IPS-18c (cell line): ENCODE measurements around the gene ASCC3.
A peak's percentile ranks its signal among the peaks of the same experiment; 100 is the strongest.

Experiments
- H3K4me3 ChIP-seq: 2 replicates; pipeline ENCODE4 v1.7.0; 2013; ENCODE audit warnings: low read depth, mild to moderate bottlenecking, low read length, moderate library complexity; ENCODE audit not compliant: insufficient read depth
- H3K9me3 ChIP-seq: one replicate; pipeline ENCODE4 v1.6.1; 2013; ENCODE audit warnings: mild to moderate bottlenecking, low read length, moderate library complexity; ENCODE audit not compliant: control insufficient read depth, insufficient read depth

The ASCC3 gene

DNA sequence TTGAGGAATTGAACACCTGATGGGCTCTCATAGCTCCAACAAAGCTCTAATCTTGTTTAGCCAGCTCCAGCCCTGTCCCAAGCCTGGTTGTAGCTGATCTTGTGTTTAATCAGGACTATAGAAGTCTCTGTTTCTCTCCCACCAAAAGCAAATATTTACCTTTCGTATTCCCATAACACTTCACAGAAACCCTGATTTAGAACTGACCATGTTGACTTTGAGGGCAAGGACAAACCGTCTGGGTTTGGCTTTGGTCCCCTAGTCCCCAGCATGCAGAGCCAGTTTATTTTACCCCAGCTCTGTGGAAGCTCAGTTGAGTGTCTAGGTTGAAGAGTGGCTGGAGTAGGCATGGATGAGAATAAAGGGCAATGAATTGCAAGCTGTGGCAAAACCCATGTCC, 398.4 kb downstream of the ASCC3 start:
- H3K4me3 ChIP-seq = no peak overlapping the region
- no peaks in the 10 kb centered on the region for H3K9me3 ChIP-seq

DNA sequence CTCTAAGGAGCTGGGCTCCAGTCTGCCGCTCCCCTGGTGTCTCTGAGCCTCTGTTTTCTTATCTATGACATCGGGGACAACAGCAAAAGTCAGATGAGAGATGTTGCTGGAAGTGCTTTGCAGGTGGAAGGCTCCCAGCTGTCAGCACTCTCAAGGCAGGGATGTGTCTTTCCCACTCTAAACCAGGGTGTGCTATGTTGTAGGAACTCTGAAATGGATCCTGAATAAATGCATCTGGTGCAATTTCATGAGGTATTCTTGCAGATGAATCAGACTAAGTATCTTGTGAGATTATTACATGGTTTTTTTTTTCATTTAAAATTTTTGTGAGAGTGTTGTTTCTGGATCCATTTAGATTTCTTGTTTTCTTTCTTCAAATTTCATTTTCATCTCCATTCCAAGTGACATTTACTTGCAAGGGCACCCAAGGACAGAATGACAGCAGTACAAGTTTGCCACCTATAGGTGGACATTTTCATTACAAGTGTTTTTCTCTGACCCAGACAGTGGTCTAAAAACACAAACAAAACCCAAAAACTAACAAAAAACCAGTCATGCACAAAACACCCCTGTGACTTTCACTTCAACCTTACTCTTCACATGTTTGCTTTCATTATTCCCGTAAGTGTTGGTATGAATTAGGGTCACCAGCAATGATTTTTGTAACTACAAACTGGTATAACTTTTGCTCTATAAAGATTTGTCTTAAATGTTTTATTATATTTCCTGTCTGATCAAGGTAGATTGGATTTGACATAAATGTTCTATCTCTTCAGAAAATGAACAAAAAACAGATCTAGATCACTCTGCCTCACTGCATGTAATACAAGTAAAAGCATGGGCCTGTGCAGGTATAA, 401.7 kb downstream of the ASCC3 start:
- no peaks in the 10 kb centered on the region for H3K9me3 ChIP-seq
- no peak overlapping the region for H3K4me3 ChIP-seq

DNA sequence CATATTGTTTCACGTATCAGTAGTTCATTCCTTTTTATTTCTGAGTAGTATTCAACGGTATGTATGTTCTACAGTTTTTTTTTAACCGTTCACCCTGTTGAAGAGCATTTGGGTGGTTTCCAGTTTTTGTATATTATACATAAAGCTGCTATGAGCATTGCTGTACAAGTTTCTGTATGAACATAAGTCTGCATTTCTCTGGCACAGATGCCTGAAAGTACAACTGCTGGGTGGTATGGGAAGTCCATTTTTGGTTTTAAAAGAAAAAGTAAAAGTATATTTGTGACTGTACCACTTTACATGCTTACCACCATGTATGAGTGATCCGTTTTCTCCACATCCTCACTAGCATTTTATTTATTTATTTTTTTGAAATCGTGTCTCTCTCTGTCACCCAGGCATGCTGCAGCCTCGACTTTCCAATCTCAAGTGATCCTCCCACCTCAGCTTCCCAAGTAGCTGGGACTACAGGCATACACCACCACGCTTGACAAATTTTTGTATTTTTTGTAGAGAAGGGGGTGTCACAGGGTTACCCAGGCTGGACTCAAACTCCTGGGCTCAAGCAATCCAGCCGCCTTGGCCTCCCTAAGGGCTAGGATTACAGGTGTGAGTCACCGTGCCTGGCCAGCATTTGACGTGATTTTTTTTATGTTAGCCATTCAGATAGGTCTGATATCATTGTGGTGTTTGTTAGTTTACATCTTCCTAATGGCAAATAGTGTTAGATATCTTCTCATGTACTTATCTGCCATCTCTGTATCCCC, 405.4 kb downstream of the ASCC3 start:
- Histone ChIP-seq H3K4me3 (no peak overlapping the region), H3K9me3 (no peaks in the 10 kb centered on the region)

DNA sequence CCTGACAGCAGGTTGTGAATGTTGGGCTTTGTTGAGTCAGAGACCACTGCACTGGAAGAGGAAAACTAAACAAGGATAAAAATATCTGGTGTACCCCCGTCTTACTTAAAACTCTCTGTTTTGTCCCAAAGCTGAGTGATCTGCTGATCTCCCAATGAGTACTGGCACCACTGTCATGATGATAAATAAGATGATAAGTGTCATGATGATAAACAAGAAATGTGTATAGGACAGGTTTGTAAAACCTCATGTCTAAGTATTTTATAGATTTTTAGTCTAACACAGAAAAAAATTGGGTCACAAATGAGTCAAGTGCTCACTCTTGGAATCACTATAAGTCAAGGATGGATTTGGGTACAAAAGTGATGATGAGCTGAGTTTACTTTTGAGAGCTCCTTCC, 407.9 kb downstream of the ASCC3 start:
- no peak overlapping the region for H3K4me3 ChIP-seq
- H3K9me3 ChIP-seq = no peaks in the 10 kb centered on the region

DNA sequence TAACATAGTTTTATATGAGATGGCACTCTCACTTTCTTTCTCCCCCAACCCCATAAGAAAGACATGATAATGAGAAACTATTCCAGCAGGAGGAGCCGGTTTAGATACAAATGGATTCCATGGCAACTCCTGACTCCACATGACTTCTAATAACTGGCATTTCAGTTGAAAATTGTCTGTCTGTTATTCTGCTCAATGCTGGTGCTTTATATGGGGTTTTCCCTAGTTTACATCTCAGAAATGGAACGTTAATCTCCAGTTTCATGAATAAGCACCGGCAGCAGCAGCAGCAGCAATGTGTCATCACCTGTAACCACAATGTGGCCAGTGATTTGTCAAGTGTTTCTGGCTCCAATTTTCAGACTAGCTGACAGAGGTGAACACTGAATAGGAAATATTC, 408.5 kb downstream of the ASCC3 start:
- no peak overlapping the region for H3K4me3 ChIP-seq
- H3K9me3 ChIP-seq = no peaks in the 10 kb centered on the region

DNA sequence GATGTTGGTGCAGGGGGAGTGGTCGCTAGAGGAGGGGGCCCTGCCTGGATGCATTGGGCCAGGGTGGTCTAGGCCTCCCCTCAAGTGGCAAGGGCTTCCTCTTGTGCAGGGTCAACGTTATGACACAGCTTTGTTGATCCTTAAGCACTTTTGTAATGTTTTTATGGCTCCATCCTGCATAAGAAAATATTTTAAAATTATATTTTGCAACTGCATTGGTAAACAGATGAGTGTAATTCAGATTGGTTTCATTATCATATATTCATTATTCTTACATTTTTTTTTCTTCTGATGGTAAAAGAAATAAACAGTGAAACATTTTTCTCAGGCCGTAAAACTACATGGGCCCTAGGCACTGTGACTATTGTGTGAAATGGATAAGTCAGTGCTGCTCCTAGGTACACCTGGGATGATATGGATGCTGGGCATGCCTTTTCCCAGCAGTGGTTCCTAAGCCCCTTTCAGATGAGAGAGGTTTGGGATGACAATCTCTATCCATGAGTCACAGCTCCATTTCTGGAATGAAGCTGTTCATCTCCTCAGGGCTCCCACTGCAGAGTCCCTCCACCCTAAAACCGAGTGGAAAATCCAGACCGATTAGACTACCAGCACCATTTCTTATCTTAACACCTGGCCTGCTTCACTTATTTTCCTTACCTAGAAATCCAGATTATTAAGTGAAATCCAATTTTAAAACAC, 410.6 kb downstream of the ASCC3 start:
- no peaks in the 10 kb centered on the region for H3K9me3 ChIP-seq

DNA sequence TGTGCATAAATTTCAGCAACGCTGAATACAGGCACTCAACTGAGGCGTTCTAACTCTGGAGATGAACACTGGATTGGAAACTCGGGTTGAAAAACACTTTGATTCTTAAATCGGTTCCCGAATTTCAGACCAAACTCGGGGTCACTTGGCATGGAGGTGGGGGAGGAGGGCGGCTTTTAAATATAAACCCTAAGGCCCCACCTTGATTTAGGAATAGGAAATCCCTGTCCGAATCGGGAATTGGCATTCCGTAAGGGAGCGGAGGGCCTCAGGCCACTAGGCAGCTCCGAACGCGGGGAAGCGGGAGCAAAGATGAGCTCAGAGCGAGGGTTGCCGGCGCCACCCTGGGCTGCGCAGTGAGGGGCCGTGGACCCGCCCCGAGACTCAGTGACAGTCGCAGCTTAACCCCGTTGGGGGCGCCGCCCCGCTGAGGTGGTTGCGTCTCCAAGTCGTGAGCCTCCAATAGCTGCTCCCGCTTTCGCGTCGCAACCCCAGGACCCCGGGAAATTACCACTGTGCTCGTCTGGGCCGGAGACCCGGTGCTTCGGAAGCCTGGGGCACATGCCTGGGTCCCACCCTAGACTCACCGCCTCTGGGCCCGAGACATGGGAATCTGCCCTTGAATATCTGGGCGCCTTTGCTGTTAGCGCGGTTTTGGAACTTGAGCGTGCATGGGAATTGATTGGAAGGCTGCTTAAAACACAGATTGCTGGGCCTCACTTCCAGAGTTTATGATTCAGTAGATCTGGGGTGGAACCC, 411.8 kb downstream of the ASCC3 start:
- Histone ChIP-seq H3K9me3 (no peaks in the 10 kb centered on the region), H3K4me3 (peak overlapping the region; percentile 36)

More for the DNA sequence above, 410.6 kb downstream of the ASCC3 start:
- H3K4me3 ChIP-seq = no peak overlapping the region

DNA sequence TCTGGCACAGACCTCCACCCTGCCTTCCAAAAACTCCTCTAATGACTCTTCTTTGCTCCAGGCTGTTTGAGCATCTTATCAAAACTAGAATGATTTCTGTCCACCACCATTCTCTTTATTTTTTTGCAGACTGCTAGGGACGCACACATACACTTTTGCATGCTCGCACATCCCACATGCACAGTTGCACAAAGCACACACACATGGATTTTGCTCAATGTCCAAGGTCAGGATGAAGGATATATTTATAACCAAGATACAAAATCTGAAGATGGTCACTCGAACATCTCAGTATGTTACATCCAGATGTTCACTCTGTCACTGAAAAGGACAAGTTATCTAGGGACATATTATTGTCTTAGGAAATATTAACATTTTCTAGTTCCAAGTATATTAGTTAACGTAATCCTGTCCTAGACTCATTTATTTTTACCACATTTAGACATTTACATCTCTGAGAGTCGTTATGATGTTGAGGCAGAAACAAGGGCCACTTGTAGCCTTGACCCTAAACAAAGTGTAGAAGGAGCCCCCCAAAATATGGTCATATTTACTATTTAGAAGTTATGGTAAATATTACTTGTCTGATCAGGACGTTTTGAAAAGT, 413.0 kb downstream of the ASCC3 start:
- no peaks in the 10 kb centered on the region for H3K9me3 ChIP-seq
- H3K4me3 ChIP-seq = no peak overlapping the region

DNA sequence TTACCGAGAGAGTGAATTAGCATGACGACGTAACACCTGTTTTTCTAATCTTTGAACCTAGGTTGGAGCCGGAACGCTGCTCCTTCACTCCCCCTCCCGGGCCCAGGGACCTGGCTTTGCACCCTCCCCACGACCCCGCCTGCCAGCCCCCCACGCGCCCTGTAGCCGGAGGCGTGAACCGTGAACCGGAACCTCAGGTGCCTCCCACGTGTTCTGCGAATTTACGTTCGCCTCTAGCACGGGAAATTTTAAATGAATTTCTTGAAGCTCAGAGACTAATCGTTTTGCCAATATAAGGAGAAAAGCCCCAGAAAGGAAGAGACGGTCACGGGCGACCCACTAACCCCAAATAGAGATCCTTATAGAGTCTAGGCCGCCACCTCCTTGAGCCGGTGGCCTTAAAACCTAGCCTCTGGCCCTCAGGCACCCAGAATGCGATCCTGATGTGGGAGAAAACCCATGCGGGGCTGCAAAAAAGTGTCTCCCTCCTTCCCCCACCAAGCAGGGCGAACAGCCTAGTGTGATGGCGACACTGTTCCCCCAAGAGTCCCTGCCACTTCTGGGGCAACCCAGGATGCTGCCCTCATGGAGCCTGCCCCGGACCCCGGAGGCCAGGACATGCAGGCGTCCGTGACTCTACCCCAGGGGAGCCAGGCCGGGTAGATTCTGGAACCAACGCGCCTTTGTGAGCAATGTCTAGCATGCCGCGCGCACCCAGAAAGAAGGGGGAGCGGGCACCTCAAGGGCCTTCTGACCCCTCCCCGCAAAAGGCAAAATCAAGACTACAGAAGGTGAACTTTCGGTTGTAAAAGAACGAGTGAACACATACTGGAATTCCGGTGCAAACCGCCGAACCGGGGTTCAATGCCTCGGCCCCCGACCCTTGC, 413.8 kb downstream of the ASCC3 start:
- Histone ChIP-seq H3K9me3 (no peaks in the 10 kb centered on the region), H3K4me3 (peak overlapping the region; percentile 16; the same call in 1 of the 2 replicates)

DNA sequence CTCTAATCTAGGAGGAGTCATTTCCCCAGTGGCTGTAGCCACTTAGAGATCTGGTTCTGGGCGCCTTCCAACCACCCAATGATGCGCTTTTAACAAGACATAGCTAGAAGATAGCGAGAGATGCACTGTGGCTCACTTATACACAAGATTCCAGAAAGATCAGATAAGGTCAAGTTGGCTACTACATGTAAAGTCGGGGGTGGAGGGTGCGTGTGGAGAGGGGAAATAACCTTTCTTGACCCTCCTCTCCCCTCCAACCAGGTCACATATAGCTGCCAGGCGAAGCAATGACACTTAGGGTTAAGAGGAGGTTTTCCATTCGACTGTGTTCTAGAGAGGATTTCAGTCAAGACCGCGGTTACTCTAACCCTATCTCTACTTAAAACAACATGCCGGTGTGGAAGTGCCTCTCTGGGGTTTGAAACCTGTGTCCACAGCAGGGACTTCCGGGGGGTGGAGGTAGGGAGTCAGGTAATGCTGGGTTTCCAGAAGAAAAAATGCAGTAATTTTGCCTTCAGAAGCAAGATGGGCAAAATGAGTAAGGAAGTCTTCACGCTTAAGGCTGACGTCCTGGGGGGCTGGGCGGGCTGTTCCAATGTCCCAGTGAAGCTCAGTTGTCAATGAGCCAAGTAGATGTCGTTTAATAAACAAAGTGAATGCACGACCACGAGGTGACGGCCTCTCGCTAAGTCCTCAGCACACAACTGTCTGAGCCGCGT, 414.6 kb downstream of the ASCC3 start:
- 0 out of 2 replicates have a peak overlapping the region, but pooled peaks have one; percentile 16 for H3K4me3 ChIP-seq
- H3K9me3 ChIP-seq = no peaks in the 10 kb centered on the region

DNA sequence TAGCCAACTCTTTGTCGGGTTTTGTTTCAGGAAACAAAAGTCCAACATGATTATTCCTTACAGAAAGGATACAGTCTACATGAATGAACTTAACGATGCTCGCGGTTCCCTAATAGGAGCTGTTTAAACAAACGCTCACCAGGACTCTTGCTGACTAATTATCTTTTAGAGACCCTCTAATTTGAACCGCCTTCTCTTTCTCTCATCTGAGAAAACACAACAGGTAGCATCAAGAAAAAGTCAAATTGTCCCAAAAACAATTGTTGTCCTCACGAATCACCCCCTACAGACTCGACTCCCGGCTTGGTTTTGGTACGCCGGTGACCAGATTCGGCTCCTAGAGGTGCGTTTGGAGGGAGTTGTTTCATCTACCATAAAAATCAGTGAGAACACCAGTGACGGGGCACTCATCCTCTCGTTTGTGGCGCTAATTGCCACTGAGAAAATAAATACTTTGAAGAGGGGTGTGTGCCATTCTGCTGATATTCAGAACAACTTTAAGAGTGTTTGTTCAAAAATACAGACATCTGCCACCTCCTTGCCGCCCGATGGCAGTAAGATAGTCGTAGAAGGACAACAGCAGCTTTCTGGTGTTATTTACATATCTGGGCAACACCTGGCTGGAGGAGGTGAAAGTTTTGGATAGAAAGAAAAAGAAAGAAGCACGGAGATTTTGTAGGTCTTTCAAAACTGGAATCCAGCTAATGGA, 415.3 kb downstream of the ASCC3 start:
- H3K4me3 ChIP-seq = no peak overlapping the region
- H3K9me3 ChIP-seq = no peaks in the 10 kb centered on the region

DNA sequence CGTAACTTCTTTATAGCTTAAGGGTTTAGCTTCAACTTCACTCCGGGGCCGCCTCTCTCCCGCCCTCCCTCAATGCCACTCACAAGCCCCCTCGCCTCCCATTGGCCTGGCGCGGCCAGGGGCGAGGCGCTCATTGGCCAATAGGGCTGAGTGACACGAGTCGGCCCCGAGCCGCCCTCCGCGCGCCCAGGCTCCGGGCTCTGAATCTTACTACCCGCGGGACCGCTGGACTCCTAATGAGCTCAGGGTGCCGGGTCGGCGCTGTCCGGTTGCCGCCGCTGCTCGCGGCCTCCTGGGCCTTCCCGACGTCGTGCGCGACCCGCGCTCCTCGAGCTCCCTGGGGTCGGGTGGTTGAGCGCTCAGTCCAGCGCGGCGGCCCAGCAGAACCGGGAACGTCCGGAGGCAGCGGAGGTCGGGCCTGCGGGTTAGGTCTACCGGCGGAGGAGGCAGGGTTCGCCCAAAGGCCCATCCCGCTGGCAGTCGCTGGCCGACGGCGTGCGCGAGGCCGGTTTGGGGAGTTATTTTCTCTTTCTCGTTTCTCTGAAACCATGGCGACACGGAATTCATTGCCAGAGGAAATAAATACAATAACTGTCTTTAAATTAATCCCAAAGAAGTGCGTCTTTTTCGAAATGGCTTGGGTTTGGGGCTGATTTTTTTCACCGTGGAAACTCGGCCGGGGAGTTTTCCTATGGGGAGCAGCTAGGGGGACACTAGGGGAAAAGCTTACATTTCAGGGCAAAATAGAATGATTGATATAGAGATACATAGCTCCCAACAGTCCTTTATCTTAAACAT, 416.0 kb downstream of the ASCC3 start, which contains the start of gene SIM1:
SIM1 (minus strand) TSS at position 19 of the 798 bp plus-strand sequence. CDS start 1,453 bp downstream, outside the sequence.
- Histone ChIP-seq H3K9me3 (no peaks in the 10 kb centered on the region), H3K4me3 (peak within 1 kb of the TSS; percentile 57)

DNA sequence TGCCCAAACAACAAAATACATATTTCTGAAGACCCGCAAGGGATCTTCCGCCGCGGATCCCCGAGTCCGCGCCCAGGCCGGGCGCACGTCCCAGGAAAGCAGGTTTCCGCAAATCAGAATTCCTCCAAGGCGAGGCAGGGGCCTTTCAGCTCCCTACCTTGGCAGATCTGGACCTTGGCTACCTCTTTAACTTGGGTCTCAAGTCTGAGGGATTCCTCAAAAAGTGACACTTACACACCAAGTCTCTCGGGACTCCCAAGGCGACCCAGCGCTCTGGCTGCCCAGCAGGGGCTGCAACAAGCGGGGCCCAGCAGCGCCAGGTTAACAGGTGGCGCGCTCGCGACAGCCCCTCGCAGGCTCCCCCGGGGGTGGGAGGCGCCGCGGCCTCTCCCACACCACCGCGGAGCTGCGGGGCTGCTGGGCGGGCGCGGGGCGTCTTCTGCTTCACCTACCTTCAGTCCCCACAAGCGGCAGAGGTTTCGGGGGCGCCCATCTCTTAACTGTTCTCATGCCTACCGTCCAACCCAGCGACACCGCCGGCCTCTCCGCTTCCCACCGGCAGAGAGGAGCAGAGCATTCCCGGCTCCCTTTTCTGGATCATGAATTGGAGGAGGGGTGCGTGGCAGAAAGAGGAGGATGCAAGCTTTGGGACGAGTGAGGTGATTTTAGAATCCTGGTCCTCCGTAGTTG, 416.8 kb downstream of the ASCC3 start:
- H3K9me3 ChIP-seq = no peaks in the 10 kb centered on the region
- peak overlapping the region; percentile 43; the same call in 1 of the 2 replicates for H3K4me3 ChIP-seq
